B cell (primary cell): ENCODE measurements around the gene SLC2A4.

Source experiments
- CTCF ChIP-seq: fragments of 200-600 bp; IDR thresholded peaks from one replicate; pipeline ENCODE4 v1.8.0; 2022; ENCODE audit warnings: antibody characterized with exemption, mild to moderate bottlenecking
- EZH2 ChIP-seq: IDR thresholded peaks from 2 replicates; pipeline ENCODE4 v1.6.1; 2012; ENCODE audit warnings: borderline replicate concordance, low read depth, mild to moderate bottlenecking, moderate library complexity, low read length; ENCODE audit not compliant: insufficient read depth, poor library complexity, severe bottlenecking

GRCh38 chr17:7312432-7313087, 31.0 kb downstream of the SLC2A4 start:
- TF ChIP-seq CTCF (no peak), EZH2 (no peak)
